HT-29 (cell line): ENCODE results near the gene RHO. TPM values are rescaled to one million over a fixed set of nuclear protein-coding genes. Genes with fewer than 3 reads are reported as not detected.
"Not testable (repeated sequence)": the region's sequence is repeated elsewhere in the genome, so short reads cannot be mapped to it uniquely, and the experiment has no call there.

Experiments
- DNase-seq: peaks from one replicate; pipeline ENCODE4 v3.0.0-alpha.2; 2015; ENCODE audit warnings: low spot score
- total RNA-seq: library from RNA; depleted of rRNA; stranded (reverse); fragments of >200 nt; shearing (Covaris generic); gene quantifications from 2 replicates; pipeline ENCODE4 v1.2.3, GENCODE V29; 2014

The RHO gene
- total RNA-seq, 1 experiment from 2014 or later = not detected

- DNase-seq = no peak
Observed at GRCh38 chr3:129542747-129543146, 14.3 kb downstream of the RHO start.

GRCh38 chr3:129543156-129543790, 14.8 kb downstream of the RHO start, which contains the start of gene H1-8:
Gene H1-8 (plus strand): TSS chr3:129543175. CDS start chr3:129543219, 44 bp downstream.
- DNase-seq = no peak

GRCh38 chr3:129543999-129544398, 15.6 kb downstream of the RHO start:
- DNase-seq = no peak

GRCh38 chr3:129545951-129546350, 17.5 kb downstream of the RHO start:
- not testable (repeated sequence) for DNase-seq

- DNase-seq = no peak
Observed at GRCh38 chr3:129547241-129547640, 18.8 kb downstream of the RHO start.

- no peak for DNase-seq
Observed at GRCh38 chr3:129548104-129548965, 19.9 kb downstream of the RHO start.

GRCh38 chr3:129549006-129549800, 20.8 kb downstream of the RHO start:
- DNase-seq = no peak

GRCh38 chr3:129549805-129550204, 21.4 kb downstream of the RHO start:
- no peak for DNase-seq

GRCh38 chr3:129552287-129553050, 24.0 kb downstream of the RHO start:
- DNase-seq = no peak

- DNase-seq = no peak
Observed at GRCh38 chr3:129553171-129553570, 24.7 kb downstream of the RHO start.

- no peak for DNase-seq
Observed at GRCh38 chr3:129553719-129554118, 25.3 kb downstream of the RHO start.

GRCh38 chr3:129554356-129555152, 26.1 kb downstream of the RHO start:
- DNase-seq = no peak

GRCh38 chr3:129555153-129555550, 26.7 kb downstream of the RHO start:
- DNase-seq = no peak

- no peak for DNase-seq
Observed at GRCh38 chr3:129555616-129556357, 27.3 kb downstream of the RHO start.

- DNase-seq = no peak
Observed at GRCh38 chr3:129556358-129556695, 27.9 kb downstream of the RHO start.

- no peak for DNase-seq
Observed at GRCh38 chr3:129556890-129557547, 28.6 kb downstream of the RHO start.

GRCh38 chr3:129557548-129557894, 29.1 kb downstream of the RHO start:
- no peak for DNase-seq

- no peak for DNase-seq
Observed at GRCh38 chr3:129558081-129558771, 29.8 kb downstream of the RHO start.
